ENCODE results near the gene THAP9. TPM values are rescaled to one million over a fixed set of nuclear protein-coding genes. Genes with fewer than 3 reads are reported as not detected.
A peak's percentile ranks its signal among the peaks of the same experiment; 100 is the strongest.

Gene THAP9
- total RNA-seq, 2 donors from 2014 or later: 1.7 to 3.0 TPM

GRCh38 chr4:82886147-82886942 lies 14.2 kb upstream of the THAP9 start:
- DNase-seq (ENCODE audit: low spot score): no peak
- ATAC-seq: no peak
- Mint-ChIP-seq H3K4me1 (ENCODE audit: low read depth in 2 of 2) (peaks cover 30 to 45% of the 10 kb centered on the region in 2 donors), H3K27me3 (no peaks in the 10 kb centered on the region), H3K27ac (no peak overlapping the region), H3K9me3 (no peaks in the 10 kb centered on the region), H3K4me3 (no peak overlapping the region), H3K36me3 (no peaks in the 10 kb centered on the region)

DNA sequence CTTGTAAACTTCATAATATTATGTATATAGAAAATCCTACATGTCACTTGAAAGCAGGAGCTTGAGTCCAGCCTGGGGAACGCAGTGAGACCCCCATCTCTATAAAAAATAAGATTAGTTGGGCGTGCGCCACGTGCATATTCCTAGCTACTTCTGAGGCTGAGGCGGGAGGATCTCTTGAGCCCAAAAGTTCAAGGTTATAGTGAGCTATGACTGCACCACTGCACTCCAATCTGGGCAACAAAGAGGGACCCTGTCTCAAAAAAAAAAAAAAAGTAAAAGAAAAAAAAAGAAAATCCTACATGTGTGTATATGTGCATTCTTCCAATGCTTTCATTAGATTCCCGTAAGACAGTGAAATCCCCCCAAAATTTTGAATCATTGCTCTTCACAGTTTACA lies 11.2 kb upstream of the THAP9 start:
- peak overlapping the region; percentile 97 for H3K27ac Mint-ChIP-seq
- peak overlapping the region; percentile 97 for H3K4me3 Mint-ChIP-seq
- DNase-seq (ENCODE audit: low spot score) (no peak), ATAC-seq (no peak)
- H3K9me3 Mint-ChIP-seq: no peaks in the 10 kb centered on the region
- H3K36me3 Mint-ChIP-seq: peaks cover 4% of the 10 kb centered on the region
- H3K27me3 Mint-ChIP-seq: no peaks in the 10 kb centered on the region
- H3K4me1 Mint-ChIP-seq (ENCODE audit: low read depth in 2 of 2): peaks cover 27 to 48% of the 10 kb centered on the region in 2 donors

- Mint-ChIP-seq H3K4me3 (peak overlapping the region; percentile 97), H3K27me3 (no peaks in the 10 kb centered on the region), H3K4me1 (ENCODE audit: low read depth in 2 of 2) (peaks cover 21 to 46% of the 10 kb centered on the region in 2 donors), H3K9me3 (no peaks in the 10 kb centered on the region), H3K36me3 (peaks cover 11% of the 10 kb centered on the region), H3K27ac (peak overlapping the region; percentile 97)
- no peak for ATAC-seq
- no peak for DNase-seq (ENCODE audit: low spot score)
These were observed 10.0 kb upstream of the THAP9 start for GRCh38 chr4:82890528-82890900.

DNA sequence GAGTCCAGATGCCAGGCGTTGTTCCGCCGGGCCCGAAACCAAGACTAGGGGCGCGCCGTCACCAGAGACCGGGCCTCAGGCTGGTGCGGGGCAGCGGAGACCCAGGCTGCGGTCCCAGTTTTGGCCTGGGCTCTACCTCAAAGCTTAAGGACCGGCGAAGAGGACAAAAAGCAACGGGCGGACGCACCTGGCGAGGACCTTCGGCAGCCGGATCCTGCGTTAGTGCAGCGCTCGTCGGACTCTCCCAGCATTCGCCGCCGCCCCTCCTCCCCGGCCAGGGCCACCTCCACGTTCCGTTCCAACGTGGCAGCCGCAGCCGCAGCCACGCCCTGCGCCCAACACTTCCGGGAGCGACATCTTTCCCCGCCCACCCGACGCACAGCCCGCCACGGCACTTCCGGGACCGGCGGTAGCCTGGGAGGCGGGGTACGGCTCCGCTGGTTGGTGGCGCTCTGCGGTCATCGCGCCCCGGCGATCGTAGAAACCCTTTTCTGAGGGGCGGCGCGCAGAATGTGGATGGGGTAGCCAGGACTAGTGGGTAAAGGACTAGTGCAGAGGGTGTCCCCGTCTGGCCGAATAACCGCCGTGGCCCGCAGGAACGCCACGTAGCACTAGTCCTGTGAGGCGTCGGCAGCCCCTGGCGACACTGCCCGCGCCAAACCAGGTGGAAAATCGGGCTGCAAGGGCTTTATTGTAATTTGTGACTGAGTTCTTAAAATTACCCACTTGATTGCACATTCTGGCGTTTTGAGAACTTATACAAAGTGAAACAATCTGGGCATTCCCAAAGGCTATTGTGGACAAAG lies 9.4 kb upstream of the THAP9 start, which contains the start of gene SEC31A:
Gene SEC31A, minus strand, starts transcription at position 253 of the 806 bp plus-strand sequence. CDS start 9,217 bp downstream, outside the sequence.
- DNase-seq (ENCODE audit: low spot score): peak; percentile 99
- peak within 1 kb of the TSS; percentile 97 for H3K4me3 Mint-ChIP-seq
- peaks cover 14% of the 10 kb centered on the region for H3K36me3 Mint-ChIP-seq
- peak within 1 kb of the TSS; percentile 97 for H3K27ac Mint-ChIP-seq
- H3K4me1 Mint-ChIP-seq (ENCODE audit: low read depth in 2 of 2): peaks cover 17 to 40% of the 10 kb centered on the region in 2 donors
- peak; percentile 99 for ATAC-seq
- no peaks in the 10 kb centered on the region for H3K9me3 Mint-ChIP-seq
- H3K27me3 Mint-ChIP-seq: no peaks in the 10 kb centered on the region

GRCh38 chr4:82891707-82892466 lies 8.6 kb upstream of the THAP9 start:
- Mint-ChIP-seq H3K4me3 (peak overlapping the region; percentile 97), H3K9me3 (no peaks in the 10 kb centered on the region), H3K27me3 (no peaks in the 10 kb centered on the region), H3K27ac (peak overlapping the region; percentile 97), H3K4me1 (ENCODE audit: low read depth in 2 of 2) (peaks cover 14 to 36% of the 10 kb centered on the region in 2 donors), H3K36me3 (peaks cover 17% of the 10 kb centered on the region)
- no peak for ATAC-seq
- no peak for DNase-seq (ENCODE audit: low spot score)

GRCh38 chr4:82892467-82892802 lies 8.1 kb upstream of the THAP9 start:
- Mint-ChIP-seq H3K4me3 (peak overlapping the region; percentile 97), H3K27ac (peak overlapping the region; percentile 97), H3K27me3 (no peaks in the 10 kb centered on the region), H3K36me3 (peaks cover 19% of the 10 kb centered on the region), H3K9me3 (no peaks in the 10 kb centered on the region), H3K4me1 (ENCODE audit: low read depth in 2 of 2) (peaks cover 16 to 34% of the 10 kb centered on the region in 2 donors)
- ATAC-seq (no peak), DNase-seq (ENCODE audit: low spot score) (no peak)

DNA sequence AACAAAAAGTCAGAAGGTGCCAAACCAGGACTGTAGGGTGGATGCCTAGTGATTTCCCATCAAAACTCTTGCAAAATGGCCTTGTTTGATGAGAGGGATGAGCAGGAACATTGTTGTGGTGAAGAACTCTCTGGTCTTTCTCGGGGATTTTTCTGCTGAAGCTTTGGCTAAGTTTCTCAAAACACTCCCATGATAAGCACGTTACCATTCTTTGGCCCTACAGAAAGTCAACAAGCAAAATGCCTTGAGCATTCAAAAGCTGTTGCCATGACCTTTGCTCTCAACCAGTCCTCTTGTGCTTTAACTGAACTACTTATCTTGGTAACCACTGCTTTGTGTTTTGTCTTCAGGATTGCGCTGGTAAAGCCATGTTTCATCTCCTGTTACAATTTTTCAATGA lies 6.6 kb upstream of the THAP9 start:
- H3K27me3 Mint-ChIP-seq: no peaks in the 10 kb centered on the region
- ATAC-seq: no peak
- H3K9me3 Mint-ChIP-seq: no peaks in the 10 kb centered on the region
- H3K4me3 Mint-ChIP-seq: no peak overlapping the region
- H3K27ac Mint-ChIP-seq: peak overlapping the region in 1 of 2 donors; percentile 30
- no peak for DNase-seq (ENCODE audit: low spot score)
- H3K36me3 Mint-ChIP-seq: peaks cover 19% of the 10 kb centered on the region
- H3K4me1 Mint-ChIP-seq (ENCODE audit: low read depth in 2 of 2): peaks cover 23 to 34% of the 10 kb centered on the region in 2 donors

- no peak overlapping the region for H3K4me3 Mint-ChIP-seq
- H3K27me3 Mint-ChIP-seq: no peaks in the 10 kb centered on the region
- peak overlapping the region in 1 of 2 donors; percentile 36 for H3K27ac Mint-ChIP-seq
- H3K36me3 Mint-ChIP-seq: peaks cover 19% of the 10 kb centered on the region
- peaks cover 16 to 23% of the 10 kb centered on the region in 2 donors for H3K4me1 Mint-ChIP-seq (ENCODE audit: low read depth in 2 of 2)
- DNase-seq (ENCODE audit: low spot score) (no peak), ATAC-seq (no peak)
- H3K9me3 Mint-ChIP-seq: no peaks in the 10 kb centered on the region
These were observed 3.8 kb upstream of the THAP9 start for GRCh38 chr4:82896755-82897154.

DNA sequence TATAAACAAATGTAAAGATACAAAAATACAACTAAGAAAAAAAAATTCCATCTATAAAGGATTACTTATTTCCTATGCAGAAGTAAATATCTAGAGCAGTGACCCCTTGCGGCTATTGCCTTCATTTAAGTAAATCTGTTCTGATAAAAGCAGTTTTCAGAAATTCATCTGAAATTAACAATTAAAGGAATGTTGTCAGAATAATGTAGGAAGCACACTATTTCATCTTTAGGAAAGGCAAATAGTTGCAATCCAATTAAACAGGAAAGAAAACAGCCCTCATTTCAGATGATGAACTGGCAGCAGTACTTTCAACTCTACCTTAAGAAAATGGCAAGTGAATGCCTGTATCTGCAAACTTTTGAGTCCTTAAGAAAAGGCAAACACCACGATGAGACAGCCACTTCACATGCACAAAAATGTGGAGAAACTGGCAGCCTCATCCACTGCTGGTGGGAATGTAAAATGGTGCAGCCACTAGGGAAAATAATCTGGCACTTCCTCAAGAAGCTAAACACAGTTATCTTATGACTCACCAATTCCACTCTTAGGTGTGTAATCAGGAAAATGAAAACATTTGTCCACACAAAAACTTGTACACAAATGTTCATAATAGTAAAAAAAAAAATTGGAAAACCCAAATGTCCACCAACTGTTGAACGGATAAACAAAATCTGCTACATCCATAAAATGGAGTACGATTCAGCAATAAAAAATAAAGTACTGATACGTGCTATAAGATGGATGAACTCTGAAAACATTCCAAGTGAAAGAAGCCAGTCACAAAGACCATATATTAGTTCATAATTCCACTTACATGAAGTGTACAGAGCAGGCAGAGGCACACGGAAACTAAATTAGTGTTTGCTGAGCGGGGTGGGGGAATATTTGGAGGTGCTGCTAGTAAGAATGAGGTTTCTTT lies 2.0 kb upstream of the THAP9 start:
- no peak overlapping the region for H3K4me3 Mint-ChIP-seq
- no peaks in the 10 kb centered on the region for H3K27me3 Mint-ChIP-seq
- DNase-seq (ENCODE audit: low spot score) (no peak), ATAC-seq (no peak)
- H3K36me3 Mint-ChIP-seq: peaks cover 19% of the 10 kb centered on the region
- H3K9me3 Mint-ChIP-seq: no peaks in the 10 kb centered on the region
- no peak overlapping the region for H3K27ac Mint-ChIP-seq
- H3K4me1 Mint-ChIP-seq (ENCODE audit: low read depth in 2 of 2): peaks cover 13 to 15% of the 10 kb centered on the region in 2 donors

GRCh38 chr4:82899374-82900065 lies 1.0 kb upstream of the THAP9 start:
- Mint-ChIP-seq H3K4me1 (ENCODE audit: low read depth in 2 of 2) (peaks cover 8 to 18% of the 10 kb centered on the region in 2 donors), H3K27me3 (no peaks in the 10 kb centered on the region), H3K4me3 (no peak overlapping the region), H3K36me3 (peaks cover 13% of the 10 kb centered on the region), H3K27ac (no peak overlapping the region), H3K9me3 (no peaks in the 10 kb centered on the region)
- no peak for DNase-seq (ENCODE audit: low spot score)
- ATAC-seq: no peak

- no peak for ATAC-seq
- Mint-ChIP-seq H3K9me3 (no peaks in the 10 kb centered on the region), H3K27ac (no peak overlapping the region), H3K27me3 (no peaks in the 10 kb centered on the region), H3K36me3 (peaks cover 9% of the 10 kb centered on the region), H3K4me1 (ENCODE audit: low read depth in 2 of 2) (peaks cover 11 to 21% of the 10 kb centered on the region in 2 donors), H3K4me3 (no peak overlapping the region)
- DNase-seq (ENCODE audit: low spot score): no peak
These were observed 497 bp upstream of the THAP9 start for GRCh38 chr4:82900066-82900410.

DNA sequence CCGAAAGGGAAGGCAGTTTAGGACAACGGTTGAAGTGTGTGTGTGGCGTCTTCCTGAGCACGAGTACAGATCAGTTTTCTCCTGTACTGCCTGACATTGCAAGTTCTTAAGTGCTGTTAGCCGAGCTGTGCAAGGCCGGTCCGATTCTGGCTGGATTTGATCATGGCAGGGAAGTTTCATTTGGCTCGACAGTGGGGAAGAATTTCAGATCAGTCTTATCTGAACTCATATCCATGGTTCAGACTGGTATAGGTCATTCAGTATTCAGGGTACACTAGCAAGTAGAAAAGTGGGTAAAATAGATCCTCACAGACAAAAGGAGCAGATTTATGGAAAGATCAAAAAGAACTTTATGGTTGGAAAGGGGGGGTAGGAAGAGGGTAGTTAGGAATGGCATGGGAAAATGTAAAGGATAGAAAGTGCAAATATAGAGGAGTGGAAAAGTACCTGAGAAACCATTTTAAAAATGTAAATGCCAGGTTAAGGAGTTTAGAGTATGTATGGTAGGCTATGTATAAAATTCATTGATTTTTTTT lies 716 bp downstream of the THAP9 start:
- H3K4me1 Mint-ChIP-seq (ENCODE audit: low read depth in 2 of 2): peaks cover 21 to 25% of the 10 kb centered on the region in 2 donors
- ATAC-seq: no peak
- no peak overlapping the region for H3K4me3 Mint-ChIP-seq
- no peaks in the 10 kb centered on the region for H3K27me3 Mint-ChIP-seq
- H3K36me3 Mint-ChIP-seq: peaks cover 5% of the 10 kb centered on the region
- no peak overlapping the region for H3K27ac Mint-ChIP-seq
- no peak for DNase-seq (ENCODE audit: low spot score)
- H3K9me3 Mint-ChIP-seq: no peaks in the 10 kb centered on the region
